HG02943 (cell line): ENCODE results near the gene C6orf89.
"Not testable (repeated sequence)": the region's sequence is repeated elsewhere in the genome, so short reads cannot be mapped to it uniquely, and the experiment has no call there.

ENCODE experiments used
- ATAC-seq: cut with Tn5 transposase; IDR thresholded peaks from one replicate; pipeline ENCODE4 v1.9.1; 2021; ENCODE audit warnings: mild to moderate bottlenecking, low read depth, moderate library complexity; ENCODE audit not compliant: unreplicated experiment

C6orf89 gene

DNA sequence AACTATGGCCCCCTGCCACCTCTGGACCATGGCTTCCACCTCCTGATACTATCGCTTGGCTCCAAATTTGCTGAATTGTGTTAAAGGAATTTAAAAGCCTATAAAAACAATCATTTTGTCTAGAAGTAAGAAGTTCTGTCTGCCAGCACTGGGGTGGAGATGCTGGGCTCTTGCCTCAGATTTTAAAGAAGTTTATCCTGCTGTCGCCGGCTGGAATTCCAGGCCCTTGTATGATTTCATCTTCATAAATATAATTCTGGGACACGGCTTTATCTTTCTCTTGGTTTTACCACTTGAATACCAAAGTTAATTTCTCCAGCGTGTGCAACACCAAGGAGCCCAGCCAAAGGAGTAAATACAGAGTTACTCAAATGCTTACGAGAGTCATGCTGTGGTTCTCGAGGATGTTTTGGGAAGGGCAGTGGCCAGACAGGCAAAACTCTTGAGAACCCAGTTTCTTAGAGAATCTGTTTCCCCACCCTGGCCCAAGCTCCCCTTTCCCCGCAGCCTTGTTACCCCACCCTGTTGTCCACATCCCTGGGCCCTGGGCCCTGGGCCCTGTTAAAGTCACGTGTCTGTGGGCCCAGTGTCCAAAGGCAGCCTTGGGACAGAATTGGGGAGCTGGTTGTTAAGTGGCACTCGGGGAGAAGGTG is 31.9 kb downstream of the C6orf89 start:
- ATAC-seq = no peak

DNA sequence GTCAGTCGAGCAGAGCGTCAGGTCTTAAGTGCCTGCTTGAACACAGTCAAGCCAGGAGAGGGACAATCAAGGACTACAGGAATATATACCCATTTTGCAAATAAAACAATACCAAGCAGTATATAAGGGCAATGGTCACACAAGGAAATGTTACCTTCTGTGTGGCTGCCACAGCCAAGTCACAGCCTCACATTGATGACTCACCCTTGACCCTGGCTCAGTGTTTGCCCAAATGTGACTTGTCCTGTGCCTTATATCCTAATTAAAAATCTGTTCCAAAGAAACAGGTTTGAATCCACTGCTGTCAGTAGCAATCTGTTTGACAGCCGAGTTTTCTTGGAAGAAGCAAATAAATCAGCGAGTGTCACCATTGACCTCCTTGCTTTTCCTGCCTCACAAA is 34.3 kb downstream of the C6orf89 start:
- no peak for ATAC-seq

DNA sequence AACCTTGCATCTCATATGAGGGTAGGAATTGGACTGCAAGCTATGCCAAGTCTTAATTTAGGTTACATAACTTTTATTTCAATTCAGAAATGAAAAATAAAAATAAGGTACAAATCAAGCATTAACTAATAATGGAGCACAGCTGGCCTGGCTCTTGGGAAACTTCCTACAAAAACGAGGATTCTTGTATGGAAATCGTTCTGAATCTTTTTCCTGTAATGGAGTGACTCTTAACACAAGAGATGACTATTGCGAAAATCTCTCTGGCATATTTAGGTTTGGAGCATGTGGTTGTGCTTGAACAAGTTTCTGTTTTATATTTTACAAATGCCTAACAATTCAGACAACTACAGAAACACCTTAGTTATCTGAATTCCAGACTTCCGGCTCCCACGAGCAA is 34.8 kb downstream of the C6orf89 start:
- no peak for ATAC-seq

DNA sequence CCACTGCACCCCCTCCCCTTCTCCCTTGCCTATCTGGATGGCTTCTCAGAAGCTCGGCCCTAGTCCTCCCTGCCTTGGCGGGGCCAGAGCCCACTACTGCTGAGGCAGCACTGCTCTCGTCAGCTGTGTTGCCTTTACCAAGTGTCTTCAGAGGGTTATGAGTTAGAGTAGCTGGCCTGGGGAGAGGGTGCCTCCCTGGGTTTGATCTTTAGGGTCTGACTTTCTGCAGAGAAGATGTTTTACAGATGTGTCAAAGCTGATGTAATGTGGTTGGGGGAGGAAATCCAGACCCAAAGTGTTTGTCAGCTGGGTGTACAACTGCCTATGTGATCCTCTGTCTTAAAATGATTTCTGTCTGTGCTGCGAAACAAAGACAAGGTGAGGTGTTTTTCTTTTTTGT is 38.4 kb downstream of the C6orf89 start:
- ATAC-seq = no peak

DNA sequence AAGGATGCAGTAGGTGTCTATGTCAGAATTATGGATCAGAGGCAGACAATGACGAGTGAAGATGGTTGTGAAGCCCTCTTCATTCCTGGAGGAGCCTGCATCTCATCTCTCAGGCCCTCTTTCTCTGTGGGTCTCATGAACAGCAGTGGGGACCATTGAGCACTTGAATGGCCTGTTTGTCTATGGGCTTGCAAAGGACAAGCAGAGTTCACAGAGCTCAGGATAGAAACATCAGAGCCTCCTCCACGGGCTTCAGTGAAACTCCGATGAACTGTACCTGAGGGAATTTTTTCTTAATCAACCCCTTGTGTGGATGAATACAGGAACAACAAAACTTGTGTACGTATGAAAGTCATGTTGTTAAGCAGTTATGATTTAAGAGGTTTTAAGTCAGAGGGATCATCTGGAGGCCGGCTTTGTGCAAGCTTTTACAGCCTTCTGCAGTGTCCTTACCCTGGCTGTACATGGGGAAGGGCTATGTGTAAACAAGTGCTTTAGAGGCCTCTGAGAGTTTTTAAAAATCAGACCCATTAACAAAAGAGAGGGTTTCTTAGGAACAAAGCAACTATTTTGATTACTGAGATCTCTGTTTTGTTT is 39.1 kb downstream of the C6orf89 start:
- no peak for ATAC-seq

DNA sequence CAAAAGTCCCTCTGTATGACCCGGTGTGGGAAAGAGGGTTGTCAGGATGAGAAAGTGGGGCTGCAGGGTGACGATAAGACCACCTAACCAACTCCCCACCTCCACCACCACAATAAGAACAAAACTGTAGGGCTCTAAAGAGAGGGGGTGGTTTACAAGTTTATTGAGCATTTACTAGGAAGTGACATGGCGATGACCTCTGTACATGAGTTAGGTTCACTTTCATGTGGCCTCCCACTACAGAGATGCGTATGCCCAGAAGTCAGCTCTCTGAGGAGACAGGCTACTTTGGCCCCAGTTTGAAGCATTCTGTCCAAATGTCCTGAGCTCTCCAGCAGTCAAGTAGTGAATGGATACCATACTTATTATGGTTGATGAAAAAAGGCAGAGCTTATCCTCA is 40.1 kb downstream of the C6orf89 start:
- no peak for ATAC-seq

DNA sequence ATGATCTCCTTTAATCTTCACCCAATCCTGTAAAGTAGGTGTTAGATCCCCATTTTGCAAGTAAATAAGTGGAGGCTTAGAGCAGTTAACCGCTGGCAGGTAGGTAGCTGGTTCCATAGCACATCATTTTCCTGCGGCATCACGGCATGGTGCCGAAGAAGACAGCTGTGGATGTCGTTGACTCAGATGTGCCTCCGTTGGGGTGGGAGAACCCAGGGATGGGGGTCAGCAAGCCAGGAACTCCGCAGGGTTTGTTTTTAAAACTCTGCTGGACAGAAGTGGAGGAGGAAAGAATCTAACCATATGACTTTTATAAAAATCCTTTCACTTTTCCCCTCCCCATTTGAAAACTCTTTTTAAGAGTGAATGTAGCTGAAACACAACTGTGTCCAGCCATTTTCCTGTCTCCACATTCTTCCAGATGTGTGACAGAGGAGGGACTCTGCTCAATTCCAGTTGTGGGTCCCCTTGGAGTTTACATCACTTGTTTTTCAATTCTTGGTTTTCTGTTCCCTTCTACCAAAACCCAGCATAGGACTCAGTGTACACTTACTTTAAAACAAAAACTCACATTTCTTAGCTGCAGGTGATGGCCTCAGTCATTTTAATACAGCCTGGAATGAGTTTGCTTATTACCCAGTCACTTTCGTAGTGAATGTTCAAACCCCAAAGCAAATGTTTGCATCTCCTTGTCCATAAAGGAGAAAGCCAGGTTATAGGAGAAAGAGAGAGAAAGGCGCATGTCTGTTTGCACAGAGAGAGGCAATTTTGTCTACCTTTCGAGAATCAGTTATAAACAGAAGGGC is 41.2 kb downstream of the C6orf89 start:
- no peak for ATAC-seq

DNA sequence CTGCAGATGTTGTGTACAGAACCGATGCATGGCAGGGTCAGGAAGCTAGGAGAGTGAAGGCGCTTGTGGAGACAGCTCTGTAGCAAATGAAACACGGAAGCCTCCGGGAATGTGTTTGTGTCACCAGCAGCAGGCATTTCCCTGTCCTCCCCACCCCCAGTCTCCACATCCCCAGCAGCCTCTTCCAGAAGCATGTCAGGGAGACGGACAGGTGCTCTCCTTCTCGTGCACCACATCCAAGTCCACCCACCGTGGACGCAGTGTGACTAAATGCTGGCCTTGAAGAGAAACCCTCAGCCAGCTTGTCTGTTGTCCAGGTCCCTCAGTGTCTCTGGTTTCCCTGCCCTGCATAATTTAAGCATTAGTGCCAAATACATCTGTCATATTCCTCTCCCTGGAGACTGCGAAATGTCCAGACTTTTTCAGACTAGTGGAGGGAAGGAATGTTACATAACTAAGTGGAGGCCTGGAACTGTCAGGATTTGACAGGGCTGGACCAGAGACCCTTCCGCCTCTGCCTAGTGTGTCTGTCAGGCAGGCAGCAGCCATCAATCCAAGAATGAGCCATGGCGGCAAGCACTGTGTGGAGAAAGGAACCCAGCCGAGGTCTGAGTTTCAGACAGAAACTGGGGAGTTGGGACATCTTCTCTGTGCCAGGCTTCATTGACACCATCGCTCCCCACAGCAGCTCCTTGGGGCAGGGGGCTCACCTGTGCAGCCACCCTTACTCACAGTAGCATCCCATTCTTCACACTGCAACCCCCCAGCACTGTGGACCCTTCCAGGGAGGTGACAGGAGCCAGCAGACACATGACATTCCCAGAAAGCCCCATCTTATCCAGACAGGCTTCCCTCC is 42.2 kb downstream of the C6orf89 start:
- no peak for ATAC-seq

DNA sequence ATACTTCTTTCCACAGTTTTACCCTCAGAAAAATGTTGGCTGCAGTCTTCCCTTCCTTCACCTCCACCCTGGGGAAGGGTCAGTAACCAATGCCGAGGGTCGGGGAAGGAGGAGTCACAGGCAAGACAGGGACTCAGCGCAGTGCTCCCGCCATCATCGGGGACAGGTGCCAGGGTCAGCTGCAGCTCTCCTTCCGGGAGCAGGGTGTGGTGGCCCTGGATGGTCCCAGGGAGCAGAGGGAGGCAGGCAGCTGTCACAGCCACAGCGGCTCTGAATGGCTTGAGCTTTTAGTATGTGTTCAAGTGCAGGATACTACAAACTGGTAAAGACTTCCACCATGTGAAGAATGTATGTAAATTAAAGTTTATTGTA is 42.8 kb downstream of the C6orf89 start:
- no peak for ATAC-seq

DNA sequence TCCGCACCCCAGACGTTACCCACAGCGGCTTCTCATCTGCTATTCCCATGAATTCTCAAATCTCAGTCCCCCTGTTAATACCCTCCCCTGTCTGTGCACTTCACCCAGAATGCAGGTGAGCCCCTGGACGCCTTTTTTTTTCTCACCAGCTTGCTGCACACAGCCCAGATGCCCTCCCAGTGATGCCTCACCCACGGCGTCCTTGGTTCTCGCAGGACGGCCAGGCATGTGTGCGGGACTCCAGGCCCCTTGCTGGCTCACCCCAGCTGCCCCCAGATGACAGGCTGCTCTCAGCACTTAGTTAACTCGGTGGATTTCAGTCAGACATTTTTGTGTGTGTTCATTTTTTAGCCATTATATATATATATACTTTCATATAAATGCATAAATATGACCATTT is 43.4 kb downstream of the C6orf89 start:
- ATAC-seq = no peak

DNA sequence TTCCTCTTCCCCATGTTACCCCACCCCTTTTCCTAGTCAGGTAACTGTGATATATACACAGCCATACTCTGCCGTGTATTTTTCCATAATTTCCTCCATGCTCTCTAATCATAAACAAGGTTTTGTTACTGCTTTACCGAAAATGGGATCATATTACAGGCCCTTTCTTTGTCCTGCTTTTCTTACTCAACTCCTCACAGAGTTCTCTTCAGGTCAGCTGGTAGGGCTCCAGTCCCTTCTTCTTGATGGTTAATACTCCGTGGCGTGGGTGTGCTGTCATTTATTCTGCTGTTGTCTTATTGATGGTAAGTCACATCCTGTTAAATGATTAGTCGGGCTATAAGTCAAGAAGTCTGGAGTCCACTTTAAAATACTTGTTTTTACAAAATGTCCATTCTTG is 43.9 kb downstream of the C6orf89 start:
- ATAC-seq = no peak

DNA sequence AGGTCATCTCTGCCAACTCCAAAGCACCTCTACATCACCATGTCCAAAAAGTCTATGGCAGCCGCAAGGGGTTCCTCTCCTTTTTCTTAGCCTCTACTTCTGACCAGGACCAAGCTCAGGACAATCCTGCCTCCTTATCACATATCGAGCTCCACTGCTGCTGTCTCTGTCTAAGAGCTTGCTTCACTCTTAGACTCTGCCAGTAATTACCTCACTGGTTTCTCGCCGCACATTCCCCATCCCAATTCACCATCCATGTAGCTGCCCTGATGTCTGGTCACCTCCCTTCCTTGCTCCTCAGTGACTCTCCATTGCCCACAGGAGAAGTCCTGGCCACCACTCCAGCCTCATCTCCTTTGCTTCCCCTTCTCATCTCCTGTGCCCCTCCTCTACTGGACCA is 44.7 kb downstream of the C6orf89 start:
- ATAC-seq = no peak

DNA sequence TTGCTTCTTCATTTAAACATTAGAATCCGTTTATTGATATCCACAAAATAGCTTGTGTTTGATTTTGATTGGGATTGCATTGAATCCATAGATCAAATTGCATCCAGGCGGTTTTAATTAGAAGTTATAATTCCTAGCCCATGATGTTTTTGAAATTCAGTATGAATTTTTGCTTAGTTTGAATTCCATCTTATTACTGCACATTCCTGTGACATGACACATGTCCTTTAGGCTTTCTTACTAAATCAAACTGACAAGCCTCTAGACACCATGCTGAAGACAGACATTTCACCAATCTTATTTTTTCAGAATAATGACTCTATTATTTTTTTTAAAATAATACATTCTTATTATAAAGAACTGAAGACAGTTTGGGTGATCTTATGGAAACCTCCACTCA is 47.4 kb downstream of the C6orf89 start:
- no peak for ATAC-seq

DNA sequence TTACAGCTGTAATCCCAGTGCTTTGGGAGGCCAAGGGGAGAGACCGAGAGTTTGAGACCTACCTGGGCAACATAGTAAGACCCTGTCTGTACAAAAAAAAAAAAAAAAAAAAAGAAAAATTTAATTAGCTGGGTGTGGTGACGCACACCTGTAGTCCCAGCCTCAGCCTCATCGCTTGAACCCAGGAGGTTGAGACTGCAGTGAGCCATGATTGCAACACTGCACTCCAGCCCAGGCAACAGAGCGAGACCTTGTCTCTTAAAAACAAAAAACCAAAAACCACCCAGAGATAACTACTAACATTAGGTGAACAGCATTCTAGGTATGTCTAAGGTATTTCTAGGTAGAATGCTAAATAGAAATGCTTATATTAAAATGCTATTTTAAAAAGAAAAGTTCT is 47.8 kb downstream of the C6orf89 start:
- ATAC-seq = no peak

DNA sequence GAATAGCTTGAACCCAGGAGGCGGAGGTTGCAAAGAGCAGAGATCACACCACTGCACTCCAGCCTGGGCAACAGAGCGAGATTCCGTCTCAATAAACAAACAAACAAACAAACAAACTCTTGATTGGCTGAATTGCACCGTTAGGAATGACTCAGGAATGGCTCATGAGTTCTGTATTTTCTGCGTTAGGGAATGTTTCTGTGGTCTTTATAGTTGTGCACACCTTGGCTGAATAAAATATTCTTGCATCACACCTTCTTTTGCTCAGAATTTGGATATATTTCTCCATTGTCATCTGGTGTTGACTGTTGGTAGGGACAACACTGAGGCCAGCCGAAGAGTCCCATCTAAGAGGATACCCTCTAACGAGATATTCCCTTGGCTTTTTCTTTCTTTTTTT is 49.1 kb downstream of the C6orf89 start:
- ATAC-seq = no peak

DNA sequence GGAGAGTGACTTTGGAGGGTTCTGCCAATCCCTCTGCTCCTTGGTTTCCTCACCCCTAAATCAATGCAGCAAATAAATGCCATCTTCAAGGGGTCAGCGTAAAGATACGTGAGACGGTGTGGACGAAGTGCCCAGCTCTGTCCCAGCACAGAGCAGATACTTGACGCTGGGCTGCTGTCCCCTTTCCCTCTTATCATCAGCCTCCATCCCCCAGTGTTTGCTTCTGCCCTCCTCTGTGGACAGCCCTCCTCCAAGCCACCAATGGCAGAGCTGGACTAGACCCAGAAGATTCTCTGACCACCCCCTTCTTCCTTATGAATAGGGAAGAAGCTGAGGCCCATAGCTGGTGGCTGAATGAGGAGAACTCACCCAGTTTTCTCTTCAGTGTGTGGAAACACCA is 51.1 kb downstream of the C6orf89 start:
- ATAC-seq = no peak

DNA sequence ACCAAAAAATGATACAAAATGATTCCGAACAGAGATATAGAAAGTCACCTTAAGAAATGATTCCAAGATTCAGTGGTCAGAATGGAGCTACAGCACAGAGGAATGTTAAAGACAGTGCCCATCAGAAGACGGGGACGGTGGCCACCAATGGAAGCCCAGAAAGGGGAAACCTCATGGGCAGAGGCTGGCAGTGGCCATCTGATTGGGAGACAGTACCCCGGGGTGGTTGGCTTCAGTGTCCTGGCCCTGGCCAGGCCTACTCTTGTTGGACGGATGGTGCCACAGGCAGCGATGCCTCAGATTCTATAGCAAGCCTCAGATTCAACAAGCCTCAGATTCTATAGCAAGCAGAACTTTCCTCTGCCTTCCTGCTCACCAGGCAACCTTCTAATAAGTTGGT is 52.1 kb downstream of the C6orf89 start:
- no peak for ATAC-seq

DNA sequence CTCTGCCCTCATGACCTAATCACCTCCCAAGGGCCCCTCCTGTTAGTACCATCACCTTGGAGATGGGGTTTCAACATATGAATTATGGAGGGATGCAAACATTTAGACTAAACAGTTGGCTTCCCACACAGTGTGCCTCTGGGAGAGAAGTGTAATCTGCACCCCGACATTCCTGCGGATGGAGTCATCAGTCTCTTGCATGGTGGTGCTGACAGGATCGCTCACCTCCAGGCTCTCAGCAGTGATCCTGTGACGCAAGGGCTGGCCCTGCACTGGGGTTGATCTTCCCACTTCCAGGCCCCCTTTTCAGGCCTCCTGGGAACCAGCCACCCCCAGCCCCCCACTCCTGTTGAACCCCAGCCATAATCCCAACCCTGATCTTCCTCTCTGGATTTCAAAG is 52.8 kb downstream of the C6orf89 start:
- no peak for ATAC-seq

DNA sequence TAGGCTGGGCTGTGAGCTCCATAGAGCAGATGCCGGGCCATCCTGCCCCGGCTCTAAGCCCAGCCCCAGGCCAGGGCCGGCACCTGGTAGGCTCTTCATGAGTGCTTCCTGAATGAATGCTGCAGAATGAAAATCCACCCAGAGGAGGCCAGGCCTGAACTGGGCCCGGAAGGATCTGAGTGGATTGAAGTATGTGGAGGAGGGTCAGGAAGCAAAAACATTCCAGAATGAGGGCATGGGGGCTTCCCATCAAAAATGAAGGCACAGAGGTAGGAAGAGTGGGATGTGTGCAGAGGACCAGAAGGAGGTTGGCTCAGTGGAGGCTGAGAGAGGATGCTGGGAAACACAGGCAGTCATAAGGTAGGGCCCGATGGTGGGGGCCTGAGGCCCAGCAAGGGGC is 53.3 kb downstream of the C6orf89 start:
- not testable (repeated sequence) for ATAC-seq

DNA sequence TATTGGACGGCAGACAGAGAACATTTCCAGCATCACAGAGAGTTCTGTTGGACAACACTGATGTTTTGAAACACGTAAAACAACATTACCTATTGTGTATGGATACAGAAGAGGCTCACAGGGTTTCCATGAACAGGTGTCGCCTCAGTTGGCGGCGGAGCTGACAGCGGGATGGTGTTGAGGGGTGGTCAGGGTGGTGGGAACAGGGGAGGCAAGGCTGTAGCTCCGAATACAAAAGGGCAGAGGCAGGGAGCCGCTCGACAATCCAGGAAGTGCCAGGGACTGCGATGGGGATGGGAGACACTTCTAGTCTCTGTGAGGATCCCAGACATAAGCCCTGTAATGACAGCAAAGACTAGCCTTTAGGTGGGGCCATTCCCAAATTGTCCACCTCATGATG is 54.3 kb downstream of the C6orf89 start:
- no peak for ATAC-seq

DNA sequence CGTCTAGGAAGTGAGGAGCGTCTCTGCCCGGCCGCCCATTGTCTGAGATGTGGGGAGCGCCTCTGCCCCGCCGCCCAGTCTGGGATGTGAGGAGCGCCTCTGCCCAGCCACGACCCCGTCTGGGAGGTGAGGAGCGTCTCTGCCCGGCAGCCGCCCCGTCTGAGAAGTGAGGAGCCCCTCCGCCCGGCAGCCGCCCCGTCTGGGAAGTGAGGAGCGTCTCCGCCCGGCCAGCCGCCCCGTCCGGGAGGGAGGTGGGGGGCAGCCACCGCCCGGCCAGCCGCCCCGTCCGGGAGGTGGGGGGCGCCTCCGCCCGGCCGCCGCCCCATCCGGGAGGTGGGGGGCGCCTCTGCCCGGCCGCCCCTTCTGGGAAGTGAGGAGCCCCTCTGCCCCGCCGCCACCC is 55.8 kb downstream of the C6orf89 start:
- ATAC-seq = not testable (repeated sequence)
